CD4-positive, alpha-beta T cell treated with Interleukin-1 beta for 1 hour (primary cell): ENCODE measurements around the gene CD151.

Experiments used
- DNase-seq, 2 donors: peaks; one replicate each; pipeline ENCODE4 v3.0.0-alpha.2; 2020 to 2022

CD151 gene

DNA sequence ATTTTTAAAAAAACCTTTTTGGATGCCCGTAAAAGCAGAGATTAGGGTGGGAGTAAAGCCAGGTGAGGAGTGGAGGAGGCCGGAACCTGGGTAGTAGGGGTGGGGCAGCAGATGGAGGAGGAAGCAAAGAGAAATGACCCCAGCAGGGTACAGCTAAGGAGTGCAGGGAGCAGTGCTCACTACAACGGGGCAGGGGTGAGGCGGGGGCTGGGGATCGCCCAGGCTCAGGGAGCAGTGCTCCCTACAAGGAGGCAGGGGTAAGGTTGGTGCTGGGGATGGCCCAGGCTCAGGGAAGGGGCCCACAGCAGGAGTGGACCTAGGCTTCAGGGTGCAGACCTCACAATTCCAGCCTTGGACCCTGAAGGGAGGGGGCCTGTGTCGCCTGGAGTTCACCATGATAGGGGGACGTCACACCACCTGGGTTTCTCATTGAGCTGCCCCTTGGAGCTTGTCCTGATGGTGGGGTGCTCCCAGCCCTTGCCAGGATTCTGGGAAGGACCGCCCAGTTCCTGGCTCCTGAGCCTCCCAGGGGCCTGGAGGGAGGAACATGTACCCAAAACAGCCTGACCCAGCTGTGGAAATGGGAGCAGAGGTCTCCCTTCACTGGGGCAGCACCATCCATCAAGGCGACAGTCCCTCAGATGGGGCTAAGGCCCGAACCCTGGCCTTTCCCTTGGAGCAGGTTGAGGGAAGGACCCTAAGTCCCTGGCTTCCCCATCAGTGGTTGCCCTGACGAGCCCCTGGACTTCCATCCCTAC is 16.9 kb upstream of the CD151 start:
- DNase-seq: no peak

DNA sequence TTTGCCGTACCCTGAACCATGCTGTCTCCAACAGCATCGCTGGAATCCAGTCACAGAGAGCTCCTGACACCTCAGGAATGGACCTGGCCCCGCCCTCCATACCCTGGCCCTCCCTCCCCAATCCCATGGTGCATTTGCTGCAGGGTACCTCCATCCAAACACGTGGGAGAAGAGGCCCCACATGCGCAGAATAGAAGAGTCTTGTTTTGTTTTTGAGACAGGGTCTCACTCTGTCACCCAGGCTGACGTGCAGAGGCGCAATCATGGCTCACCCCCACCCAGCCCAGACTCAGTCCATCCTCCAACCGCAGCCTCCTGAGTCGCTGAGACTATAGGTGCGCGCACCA is 16.3 kb upstream of the CD151 start:
- DNase-seq: no peak

DNA sequence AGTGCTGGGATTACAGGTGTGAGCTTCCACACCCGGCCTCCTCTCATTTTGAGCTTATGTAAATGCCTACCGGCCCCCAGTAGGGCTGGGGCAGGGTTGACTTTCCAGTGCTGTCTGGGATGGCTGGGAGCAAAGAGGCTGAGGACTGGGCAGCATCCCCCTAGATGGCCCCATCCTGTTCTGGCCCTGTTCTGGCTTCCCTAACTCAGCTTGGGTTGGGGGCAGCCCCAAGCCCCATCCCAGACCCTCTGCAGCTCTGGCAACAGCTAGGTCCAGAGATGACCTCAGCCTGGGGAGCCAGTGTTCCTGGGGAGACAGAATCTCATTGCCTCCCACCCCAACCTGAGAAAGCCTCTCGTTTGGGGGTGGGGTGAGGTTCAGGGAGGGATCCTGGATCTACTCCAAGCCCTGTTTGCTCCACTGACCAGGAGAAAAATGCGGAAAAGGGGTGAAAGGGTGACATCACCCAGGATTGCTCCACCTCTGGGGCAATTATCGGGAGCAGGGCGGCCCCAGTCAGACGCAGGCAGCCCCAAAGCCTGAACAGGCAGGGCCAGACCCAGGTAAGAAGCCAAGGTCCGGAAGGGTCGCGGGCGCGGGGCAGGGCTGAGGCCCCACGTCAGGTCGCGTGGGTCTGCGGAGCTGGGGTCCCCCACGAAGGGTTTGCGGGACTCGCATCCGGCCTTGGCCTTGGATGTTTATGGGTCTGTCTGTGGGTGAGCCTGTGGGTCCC is 14.2 kb upstream of the CD151 start, which contains the start of gene PNPLA2:
Gene PNPLA2, plus strand, starts transcription at position 519 of the 733 bp plus-strand sequence. CDS start 805 bp downstream, outside the sequence.
- no peak for DNase-seq

DNA sequence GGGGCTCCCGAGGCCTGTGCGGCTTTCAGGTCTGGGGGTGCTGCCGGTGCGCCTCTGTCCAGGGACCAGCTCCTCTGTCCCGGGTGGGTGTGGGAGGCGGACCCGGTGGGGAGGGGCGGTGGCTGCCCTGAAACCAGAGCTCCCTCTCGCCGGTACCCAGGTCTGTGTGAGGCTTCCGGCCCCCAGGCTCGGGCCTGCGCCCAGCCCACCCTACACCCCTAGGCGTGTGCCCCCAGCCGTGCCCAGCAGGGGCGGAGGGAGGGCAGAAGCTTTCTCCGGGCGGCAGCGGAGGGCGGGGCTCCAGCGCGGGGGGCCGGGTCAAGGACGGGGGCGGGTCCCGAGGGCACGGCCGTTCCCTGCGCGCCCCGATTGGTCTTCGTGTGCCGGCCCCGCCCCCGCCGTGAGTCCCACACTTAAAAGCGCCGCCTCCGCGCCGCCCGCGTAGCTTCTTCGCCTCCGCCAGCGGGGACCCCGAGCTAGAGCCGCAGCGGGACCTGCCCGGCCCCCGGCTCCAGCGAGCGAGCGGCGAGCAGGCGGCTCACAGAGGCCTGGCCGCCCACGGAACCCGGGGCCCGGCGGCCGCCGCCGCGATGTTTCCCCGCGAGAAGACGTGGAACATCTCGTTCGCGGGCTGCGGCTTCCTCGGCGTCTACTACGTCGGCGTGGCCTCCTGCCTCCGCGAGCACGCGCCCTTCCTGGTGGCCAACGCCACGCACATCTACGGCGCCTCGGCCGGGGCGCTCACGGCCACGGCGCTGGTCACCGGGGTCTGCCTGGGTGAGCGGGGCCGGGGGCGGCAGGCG is 13.4 kb upstream of the CD151 start:
- peak; percentile 93 to 94 for DNase-seq

DNA sequence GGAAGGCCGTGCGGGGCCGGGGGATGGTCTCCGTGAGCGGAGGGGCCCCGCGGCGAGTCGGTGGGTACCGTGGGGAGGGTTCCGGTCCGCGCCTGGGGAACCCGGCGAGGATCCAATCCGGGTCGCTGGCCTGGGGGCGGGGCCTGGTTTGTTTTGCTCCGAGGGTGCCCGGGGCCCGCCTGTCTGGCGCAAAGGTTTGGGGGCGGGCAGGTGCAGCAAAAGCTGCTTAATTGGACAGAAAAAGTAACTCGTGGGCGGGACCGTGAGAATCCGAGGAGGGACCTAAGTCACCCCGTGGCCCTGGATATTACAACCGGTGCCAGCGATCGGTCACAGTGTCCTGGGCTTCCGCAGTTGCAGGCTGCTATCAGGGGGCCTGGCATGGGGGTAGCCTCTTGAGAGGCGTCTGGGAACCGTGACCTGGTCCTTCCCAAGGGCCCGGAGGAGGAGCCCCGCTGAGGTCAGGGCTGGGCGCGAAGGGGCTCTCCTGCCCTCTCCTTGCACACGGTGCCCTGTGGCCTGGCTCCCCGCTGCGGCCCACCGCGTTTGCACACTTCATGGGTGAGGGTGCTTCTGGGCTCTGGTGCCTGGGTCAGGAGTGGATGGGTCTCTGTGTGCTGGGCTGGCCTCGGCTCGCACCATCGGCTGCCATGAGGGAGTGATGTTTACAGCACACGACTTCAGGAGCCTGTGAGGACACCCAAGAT is 12.7 kb upstream of the CD151 start:
- peak; percentile 95 to 96 for DNase-seq

DNA sequence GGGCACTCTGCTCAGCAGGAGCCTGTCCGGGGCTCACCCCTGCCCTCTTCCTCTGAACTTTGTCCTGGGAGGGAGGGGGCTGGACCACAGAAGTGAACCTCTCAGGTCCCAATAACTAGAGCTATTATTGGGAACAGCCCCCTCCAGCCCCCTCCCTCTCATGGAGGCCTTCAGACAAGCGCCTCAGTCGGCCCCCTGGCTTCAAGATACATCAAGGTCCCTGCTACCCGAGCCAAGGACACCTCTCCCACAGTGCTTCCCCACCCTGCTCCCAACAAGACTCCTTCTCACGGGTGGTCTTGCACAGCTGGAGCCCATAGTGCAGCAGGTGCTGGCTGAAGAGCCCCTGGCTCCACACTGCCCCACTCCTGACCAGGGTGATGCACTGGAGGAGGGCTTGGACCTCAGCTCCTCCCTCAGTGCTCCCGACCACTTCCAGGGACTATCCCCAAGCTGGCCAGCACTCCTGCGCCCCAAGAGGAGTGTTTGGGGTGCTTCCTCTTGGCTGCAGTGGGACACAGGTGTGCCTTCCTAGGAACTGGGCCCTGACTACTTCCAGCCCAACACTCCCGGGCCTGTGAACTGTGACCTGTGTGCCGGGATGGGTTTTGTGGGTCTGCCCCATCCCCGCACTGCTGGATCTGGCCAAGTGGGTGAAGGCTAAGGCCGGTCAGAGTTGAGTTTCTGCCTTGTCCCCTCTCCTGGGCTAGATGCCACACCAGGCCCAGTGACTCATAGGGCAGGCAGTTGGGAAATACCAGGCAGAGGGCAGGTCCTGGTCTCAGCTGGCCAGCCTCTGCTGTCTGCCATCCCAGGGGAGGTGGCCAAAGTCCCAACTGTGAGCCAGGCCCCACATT is 11.9 kb upstream of the CD151 start:
- peak in 1 of 2 donors; percentile 69 for DNase-seq

DNA sequence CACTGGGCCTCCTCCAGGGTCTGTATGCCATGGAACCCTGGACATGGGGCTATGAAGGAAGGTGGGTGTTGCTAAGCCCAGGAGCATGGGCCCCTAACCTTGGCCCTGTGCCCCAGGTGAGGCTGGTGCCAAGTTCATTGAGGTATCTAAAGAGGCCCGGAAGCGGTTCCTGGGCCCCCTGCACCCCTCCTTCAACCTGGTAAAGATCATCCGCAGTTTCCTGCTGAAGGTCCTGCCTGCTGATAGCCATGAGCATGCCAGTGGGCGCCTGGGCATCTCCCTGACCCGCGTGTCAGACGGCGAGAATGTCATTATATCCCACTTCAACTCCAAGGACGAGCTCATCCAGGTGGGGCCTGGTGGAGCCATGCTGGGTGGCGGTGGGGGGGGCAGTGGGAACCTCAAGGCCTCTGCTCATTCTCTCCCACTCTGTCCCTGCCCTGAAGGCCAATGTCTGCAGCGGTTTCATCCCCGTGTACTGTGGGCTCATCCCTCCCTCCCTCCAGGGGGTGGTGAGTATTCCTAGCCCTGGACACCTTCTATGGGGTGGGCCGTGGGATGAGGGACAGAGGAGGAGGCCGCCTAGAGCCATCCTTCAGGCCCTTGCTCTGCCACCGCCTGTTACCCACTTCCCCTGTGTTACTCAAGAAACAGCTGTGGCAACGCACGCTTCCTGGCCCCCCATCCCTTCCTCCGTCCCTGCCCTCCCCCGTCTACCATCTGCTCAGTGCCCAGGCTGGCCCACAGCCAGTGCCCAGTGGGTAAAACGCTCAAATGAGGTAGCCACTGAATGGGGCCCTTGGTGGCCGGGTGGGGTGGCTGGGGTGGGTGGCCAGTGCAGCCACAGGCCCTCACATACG is 11.0 kb upstream of the CD151 start:
- peak in 1 of 2 donors; percentile 39 for DNase-seq

DNA sequence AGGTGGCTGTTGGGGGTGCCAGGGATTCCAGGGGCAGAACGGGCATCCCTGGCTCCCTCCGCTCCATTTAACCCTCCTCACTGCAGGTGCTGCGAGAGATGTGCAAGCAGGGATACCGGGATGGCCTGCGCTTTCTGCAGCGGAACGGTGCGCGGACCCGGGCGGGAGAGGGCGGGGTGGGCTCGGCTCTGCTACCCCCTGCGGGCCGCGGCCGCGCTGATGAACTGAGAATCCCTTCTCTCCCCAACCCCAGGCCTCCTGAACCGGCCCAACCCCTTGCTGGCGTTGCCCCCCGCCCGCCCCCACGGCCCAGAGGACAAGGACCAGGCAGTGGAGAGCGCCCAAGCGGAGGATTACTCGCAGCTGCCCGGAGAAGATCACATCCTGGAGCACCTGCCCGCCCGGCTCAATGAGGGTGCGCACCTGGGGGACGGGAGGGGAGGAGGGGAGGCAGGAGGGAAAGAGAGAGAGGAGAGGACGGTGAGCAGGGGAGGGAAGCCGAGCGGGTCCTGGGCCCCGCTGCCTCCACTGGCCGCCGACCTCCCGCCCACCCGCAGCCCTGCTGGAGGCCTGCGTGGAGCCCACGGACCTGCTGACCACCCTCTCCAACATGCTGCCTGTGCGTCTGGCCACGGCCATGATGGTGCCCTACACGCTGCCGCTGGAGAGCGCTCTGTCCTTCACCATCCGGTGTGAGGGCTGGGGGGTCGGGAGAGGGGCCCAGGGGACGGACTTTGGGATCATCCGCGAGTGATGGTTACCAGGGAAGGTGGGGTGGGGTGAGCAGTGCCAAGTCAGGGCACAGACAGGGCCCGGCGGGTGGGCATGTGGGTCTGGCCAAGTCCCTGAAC is 9.1 kb upstream of the CD151 start:
- DNase-seq: no peak

DNA sequence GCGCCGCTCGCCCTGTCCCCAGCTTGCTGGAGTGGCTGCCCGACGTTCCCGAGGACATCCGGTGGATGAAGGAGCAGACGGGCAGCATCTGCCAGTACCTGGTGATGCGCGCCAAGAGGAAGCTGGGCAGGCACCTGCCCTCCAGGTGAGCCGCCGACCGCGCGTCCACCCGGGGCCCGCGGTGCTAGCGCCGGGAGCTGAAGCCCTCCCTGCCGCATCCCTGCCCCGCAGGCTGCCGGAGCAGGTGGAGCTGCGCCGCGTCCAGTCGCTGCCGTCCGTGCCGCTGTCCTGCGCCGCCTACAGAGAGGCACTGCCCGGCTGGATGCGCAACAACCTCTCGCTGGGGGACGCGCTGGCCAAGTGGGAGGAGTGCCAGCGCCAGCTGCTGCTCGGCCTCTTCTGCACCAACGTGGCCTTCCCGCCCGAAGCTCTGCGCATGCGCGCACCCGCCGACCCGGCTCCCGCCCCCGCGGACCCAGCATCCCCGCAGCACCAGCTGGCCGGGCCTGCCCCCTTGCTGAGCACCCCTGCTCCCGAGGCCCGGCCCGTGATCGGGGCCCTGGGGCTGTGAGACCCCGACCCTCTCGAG is 8.4 kb upstream of the CD151 start:
- no peak for DNase-seq

DNA sequence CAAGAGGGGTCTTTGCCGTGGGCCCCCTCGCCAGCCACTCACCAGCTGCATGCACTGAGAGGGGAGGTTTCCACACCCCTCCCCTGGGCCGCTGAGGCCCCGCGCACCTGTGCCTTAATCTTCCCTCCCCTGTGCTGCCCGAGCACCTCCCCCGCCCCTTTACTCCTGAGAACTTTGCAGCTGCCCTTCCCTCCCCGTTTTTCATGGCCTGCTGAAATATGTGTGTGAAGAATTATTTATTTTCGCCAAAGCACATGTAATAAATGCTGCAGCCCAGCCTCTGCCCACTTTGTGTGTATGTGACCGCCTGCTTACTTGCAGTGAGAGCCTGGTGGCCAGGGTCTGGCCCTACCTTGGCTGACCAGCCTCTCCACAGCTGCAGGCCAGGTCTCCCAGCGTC is 7.8 kb upstream of the CD151 start:
- no peak for DNase-seq

DNA sequence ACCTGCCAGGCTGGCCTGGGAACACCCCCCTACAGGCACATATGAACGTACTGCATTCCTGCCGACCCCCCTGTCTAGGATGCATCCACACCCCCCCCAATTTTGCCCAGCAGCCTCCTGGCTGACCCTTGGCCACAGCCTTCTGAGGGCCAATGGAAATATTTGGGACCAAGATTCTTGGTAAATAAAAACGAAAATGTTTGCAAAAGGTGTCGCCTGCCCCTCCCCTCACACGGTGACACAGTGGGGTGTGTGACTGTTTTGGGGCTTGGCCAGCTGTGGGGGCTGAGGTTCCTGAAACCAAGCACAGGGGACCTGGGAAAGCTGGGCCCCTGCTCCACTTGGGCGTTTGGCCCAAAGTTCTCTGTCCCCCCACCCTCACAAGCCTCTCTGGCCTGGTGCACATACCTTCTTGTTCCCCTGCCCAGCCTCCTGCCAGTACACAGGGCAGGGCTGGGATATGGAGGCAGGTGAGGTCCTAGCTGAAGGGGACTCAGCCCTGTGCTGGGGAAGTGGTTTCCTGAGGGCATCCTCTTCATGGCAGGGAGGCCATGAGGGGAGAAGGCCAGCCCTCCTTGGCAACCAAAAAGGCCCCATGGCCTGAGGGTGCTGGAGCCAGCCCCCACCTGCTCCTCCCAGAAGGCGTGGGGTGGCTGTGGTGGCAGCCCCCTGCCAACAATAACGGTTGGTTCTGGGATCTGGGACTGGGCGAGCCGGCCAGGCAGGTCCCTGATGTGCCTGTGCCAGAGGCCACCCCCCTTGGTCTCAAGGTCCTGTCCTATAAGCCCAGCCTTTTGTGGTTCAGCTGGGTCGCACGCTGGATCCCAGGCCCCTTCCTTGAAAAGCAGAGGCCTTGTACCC is 7.2 kb upstream of the CD151 start:
- DNase-seq: no peak

DNA sequence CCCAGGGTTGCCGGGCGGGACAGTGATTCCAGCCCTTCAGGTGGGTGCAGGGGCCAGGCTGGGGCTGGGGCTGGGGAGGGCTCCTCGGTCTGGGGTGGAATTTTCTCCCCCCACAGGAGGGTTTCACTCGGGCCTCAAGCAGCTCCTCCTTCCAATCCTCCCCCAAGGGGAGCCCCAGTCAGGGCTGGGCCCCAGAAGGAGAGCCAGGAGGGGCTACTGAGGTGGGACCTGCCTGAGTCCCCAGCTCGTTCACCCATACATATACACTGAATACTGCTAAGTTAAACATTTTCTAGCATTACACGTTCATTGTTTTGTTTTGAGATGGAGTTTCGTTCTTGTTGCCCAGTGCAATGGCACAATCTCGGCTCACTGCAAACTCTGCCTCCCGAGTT is 6.5 kb upstream of the CD151 start:
- no peak for DNase-seq

DNA sequence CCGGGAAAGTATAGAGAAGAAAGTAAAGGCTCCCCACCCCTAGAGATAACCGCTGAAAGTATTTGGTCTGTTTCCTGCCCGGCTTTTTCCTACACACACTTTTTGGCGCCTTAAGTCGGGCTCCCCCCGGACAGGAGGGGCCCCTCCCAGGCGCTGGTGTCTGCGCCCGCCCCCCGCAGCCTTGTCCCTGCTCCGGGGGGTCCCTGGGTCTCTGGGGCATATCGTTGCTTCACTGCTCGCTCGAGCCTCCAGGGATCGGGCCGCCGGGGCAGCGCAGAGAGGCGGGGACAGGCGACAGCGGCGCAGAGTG is 6.0 kb upstream of the CD151 start:
- no peak for DNase-seq

DNA sequence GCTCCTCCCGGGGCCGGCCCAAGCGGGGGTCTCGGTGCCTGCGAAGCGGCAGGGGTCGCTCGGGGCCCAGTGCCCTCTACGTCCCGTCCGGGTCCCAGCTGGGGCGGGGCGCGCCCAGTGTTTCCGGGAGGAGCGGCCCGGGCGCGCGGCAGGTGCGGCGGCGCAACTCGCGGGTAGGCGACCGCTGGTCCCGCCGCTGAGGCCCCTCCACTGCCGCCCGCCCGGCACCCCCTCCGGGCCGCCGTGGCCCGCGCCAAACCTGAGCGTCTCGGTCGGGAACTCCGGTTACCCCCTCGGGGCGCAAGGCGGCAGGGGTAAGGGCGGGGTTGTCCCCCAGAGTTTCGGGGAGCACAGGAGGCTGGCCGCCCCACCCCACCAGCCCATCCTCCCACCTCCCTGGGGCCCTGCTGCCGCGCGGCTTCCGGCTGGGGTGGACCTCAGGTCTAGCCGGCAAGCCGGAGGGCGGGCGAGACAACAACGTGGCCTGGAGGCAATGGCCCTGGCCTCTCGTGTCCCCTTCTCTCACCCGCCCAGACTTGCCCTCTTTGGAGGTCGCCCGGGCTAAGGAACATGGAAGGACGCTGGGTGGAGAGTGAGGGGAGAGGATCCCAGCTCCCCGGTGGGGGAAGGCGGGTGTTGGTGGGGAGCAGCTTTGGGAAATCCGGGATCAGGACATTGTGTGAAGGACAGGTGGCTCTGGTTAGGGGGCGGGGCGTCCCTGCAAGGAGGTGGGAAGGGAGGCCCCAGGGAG is 5.4 kb upstream of the CD151 start:
- no peak for DNase-seq

DNA sequence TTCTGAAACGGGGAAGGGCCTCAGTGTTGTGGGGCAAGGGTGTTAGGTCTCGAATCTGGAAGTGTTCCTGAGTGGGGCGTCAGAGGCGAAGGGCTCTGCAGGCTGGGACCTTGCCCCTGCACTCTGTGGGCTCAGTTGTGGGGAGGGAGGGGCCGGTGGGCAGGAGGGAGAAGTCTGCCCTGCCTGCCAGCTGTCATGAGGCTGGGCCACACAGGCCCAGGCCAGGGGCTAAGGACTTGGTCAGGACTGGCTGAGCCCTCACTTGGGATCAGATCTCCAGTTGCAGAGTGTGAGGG is 4.9 kb upstream of the CD151 start, which contains the start of gene CRACR2B:
Gene CRACR2B, plus strand, starts transcription at position 23 of the 296 bp plus-strand sequence. CDS start 689 bp downstream, outside the sequence.
- no peak for DNase-seq

DNA sequence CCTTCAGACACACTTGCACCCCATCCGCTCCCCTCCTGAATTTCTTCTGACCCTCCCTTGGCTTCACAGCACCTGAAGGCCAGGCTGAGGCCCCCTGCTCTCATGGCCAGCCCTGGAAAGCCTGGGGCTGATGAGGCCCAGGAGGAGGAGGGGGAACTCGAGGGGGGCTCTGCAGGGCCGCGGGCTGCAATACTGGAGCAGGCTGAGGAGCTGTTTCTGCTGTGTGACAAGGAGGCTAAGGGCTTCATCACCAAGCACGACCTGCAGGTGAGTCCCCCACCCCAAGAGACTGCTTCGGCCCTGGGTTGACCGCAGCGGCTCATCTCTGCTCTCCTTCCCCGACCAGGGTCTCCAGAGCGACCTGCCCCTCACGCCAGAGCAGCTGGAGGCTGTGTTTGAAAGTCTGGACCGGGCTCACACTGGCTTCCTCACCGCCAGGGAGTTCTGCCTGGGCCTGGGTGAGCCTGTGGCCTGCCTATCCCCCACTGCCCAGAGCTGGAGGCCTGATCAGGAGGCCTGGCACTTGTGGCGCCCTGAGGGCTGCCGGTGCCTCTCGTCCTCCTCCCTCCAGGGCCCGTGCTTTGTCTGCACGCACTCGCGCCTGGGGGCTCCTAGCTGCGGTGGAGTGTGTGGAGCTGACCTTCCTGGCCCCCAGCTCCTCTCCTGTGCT is 4.1 kb upstream of the CD151 start:
- no peak for DNase-seq

DNA sequence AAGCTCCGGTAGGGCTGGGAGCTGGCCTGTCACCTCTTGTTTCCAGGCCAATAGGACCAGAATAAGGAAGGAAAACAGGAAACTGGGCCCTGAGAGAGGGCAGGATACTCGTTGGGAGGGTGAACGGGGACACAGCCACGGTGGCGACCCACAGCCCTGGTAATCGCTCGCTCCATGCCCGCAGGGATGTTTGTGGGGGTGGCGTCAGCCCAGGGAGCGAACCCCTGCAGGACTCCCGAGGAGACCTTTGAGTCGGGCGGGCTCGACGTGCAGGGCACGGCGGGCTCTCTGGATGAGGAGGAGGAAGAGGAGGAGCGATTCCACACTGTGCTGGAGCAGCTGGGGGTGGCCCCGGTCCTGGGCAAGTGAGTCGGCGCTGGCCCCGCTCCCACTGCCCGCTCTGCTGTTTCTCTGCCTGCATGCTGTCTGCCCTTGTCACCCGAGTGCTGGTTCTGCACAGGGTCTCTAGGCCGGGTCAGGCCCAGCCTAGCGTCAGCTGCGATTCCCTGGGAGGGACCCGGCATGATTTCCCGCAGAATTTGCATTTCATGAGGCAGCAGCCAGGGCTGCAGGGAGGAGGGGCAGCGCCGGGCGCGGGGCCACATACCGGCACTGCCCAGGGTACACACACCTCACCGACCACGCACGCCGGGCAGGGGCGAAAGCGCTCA is 3.4 kb upstream of the CD151 start:
- no peak for DNase-seq
